Neural progenitor cell (in vitro differentiated cells): ENCODE measurements around the gene ZFP2. TPM values are rescaled to one million over a fixed set of nuclear protein-coding genes. Genes with fewer than 3 reads are reported as not detected.

Experiments
- DNase-seq: peaks from one replicate; pipeline ENCODE4 v3.0.0-alpha.2; 2016; ENCODE audit warnings: low spot score
- H2AFZ ChIP-seq: fragments of 200-600 bp; sonication (generic); replicated peaks from 2 replicates; pipeline ENCODE4 v1.6.1; 2016; ENCODE audit warnings: antibody characterized with exemption
- H3F3A ChIP-seq: fragments of 200-600 bp; sonication (generic); 2 replicates; pipeline ENCODE4 v1.6.1; 2016; ENCODE audit warnings: antibody characterized with exemption, low read depth
- H3K27ac ChIP-seq: fragments of 200-600 bp; sonication (generic); 2 replicates; pipeline ENCODE4 v1.5.1; 2016; ENCODE audit warnings: mild to moderate bottlenecking
- H3K27me3 ChIP-seq: fragments of 200-600 bp; sonication (generic); 2 replicates; pipeline ENCODE4 v1.6.1; 2016; ENCODE audit warnings: mild to moderate bottlenecking, moderate library complexity
- H3K36me3 ChIP-seq: fragments of 200-600 bp; sonication (generic); 2 replicates; pipeline ENCODE4 v1.5.1; 2016
- H3K4me1 ChIP-seq: fragments of 200-600 bp; sonication (generic); 2 replicates; pipeline ENCODE4 v1.6.1; 2016; ENCODE audit warnings: mixed run types
- H3K4me2 ChIP-seq: fragments of 200-600 bp; sonication (generic); 2 replicates; pipeline ENCODE4 v1.6.1; 2016
- H3K4me3 ChIP-seq: fragments of 200-600 bp; sonication (generic); 2 replicates; pipeline ENCODE4 v1.5.1; 2016
- H3K79me2 ChIP-seq: fragments of 200-600 bp; sonication (generic); 2 replicates; pipeline ENCODE4 v1.6.1; 2016; ENCODE audit warnings: low read depth
- H3K9ac ChIP-seq: fragments of 200-600 bp; sonication (generic); 2 replicates; pipeline ENCODE4 v1.6.1; 2016
- H3K9me3 ChIP-seq: fragments of 200-600 bp; sonication (generic); 2 replicates; pipeline ENCODE4 v1.5.1; 2016; ENCODE audit warnings: low read depth
- H4K20me1 ChIP-seq: fragments of 200-600 bp; sonication (generic); 2 replicates; pipeline ENCODE4 v1.6.1; 2016; ENCODE audit warnings: low read depth
- H3K27ac Mint-ChIP-seq: 3 replicates; pipeline ENCODE4 v1.8.0; 2021; ENCODE audit warnings: mixed read lengths
- H3K27me3 Mint-ChIP-seq: 2 replicates; pipeline ENCODE4 v1.8.0; 2022; ENCODE audit warnings: low read depth, mild to moderate bottlenecking, inconsistent platforms, moderate library complexity, mixed read lengths; ENCODE audit not compliant: insufficient read depth
- H3K36me3 Mint-ChIP-seq: 3 replicates; pipeline ENCODE4 v1.8.0; 2021; ENCODE audit warnings: mixed read lengths
- H3K4me1 Mint-ChIP-seq: 3 replicates; pipeline ENCODE4 v1.8.0; 2021; ENCODE audit warnings: mixed read lengths
- H3K4me3 Mint-ChIP-seq: 3 replicates; pipeline ENCODE4 v1.8.0; 2021; ENCODE audit warnings: mild to moderate bottlenecking, moderate library complexity, mixed read lengths
- H3K9me3 Mint-ChIP-seq: 3 replicates; pipeline ENCODE4 v1.8.0; 2020; ENCODE audit warnings: mixed read lengths
- CTCF ChIP-seq: fragments of 200-600 bp; sonication (generic); IDR thresholded peaks from 2 replicates; pipeline ENCODE4 v1.5.1; 2017; ENCODE audit warnings: antibody characterized with exemption, mild to moderate bottlenecking
- EZH2 ChIP-seq: fragments of 200-600 bp; sonication (generic); IDR thresholded peaks from 2 replicates; pipeline ENCODE4 v1.6.1; 2017; ENCODE audit warnings: antibody characterized with exemption, mild to moderate bottlenecking, moderate library complexity
- EZH2phosphoT487 ChIP-seq: fragments of 200-600 bp; sonication (generic); IDR thresholded peaks from 2 replicates; pipeline ENCODE4 v1.6.1; 2017; ENCODE audit warnings: antibody characterized with exemption
- total RNA-seq: library from RNA; depleted of rRNA; stranded (reverse); fragments of >200 nt; gene quantifications from 2 replicates; pipeline ENCODE4 v1.2.3, GENCODE V29; 2015; ENCODE audit warnings: low replicate concordance

The ZFP2 gene
- total RNA-seq, 1 donor from 2014 or later: 14.5 TPM

GRCh38 chr5:178866946-178867345 is 28.8 kb upstream of the ZFP2 start:
- no peak overlapping the region for H2AFZ ChIP-seq
- H3K9me3 Mint-ChIP-seq: peaks cover 46% of the 10 kb centered on the region
- no peak overlapping the region for H3K27ac Mint-ChIP-seq
- H3F3A ChIP-seq: no peaks in the 10 kb centered on the region
- no peak for DNase-seq
- peaks cover 75% of the 10 kb centered on the region for H3K36me3 Mint-ChIP-seq
- H3K4me1 ChIP-seq: no peaks in the 10 kb centered on the region
- TF ChIP-seq EZH2phosphoT487: no peak
- TF ChIP-seq CTCF: no peak
- TF ChIP-seq EZH2: no peak
- H3K4me1 Mint-ChIP-seq: peaks cover 3% of the 10 kb centered on the region
- H3K36me3 ChIP-seq: peaks cover 4% of the 10 kb centered on the region
- H3K79me2 ChIP-seq: peaks cover 7% of the 10 kb centered on the region
- no peak overlapping the region for H3K4me3 Mint-ChIP-seq
- H3K27me3 Mint-ChIP-seq: peaks cover 11% of the 10 kb centered on the region
- no peak overlapping the region for H3K4me2 ChIP-seq
- H3K4me3 ChIP-seq: no peak overlapping the region
- H3K9ac ChIP-seq: no peak overlapping the region
- no peaks in the 10 kb centered on the region for H3K27me3 ChIP-seq
- no peaks in the 10 kb centered on the region for H4K20me1 ChIP-seq
- no peak overlapping the region for H3K27ac ChIP-seq
- H3K9me3 ChIP-seq: no peaks in the 10 kb centered on the region

- Mint-ChIP-seq H3K4me3 (no peak overlapping the region), H3K36me3 (peaks cover 85% of the 10 kb centered on the region), H3K4me1 (no peaks in the 10 kb centered on the region), H3K9me3 (peaks cover 58% of the 10 kb centered on the region), H3K27ac (no peak overlapping the region), H3K27me3 (peaks cover 11% of the 10 kb centered on the region)
- Histone ChIP-seq H2AFZ (no peak overlapping the region), H3F3A (no peaks in the 10 kb centered on the region), H3K9me3 (peaks cover 6% of the 10 kb centered on the region), H3K36me3 (peaks cover 21% of the 10 kb centered on the region), H3K4me1 (no peaks in the 10 kb centered on the region), H3K27me3 (no peaks in the 10 kb centered on the region), H3K9ac (no peak overlapping the region), H3K79me2 (peaks cover 12% of the 10 kb centered on the region), H4K20me1 (no peaks in the 10 kb centered on the region), H3K4me2 (no peak overlapping the region), H3K27ac (no peak overlapping the region), H3K4me3 (no peak overlapping the region)
- TF ChIP-seq EZH2phosphoT487 (no peak), EZH2 (no peak), CTCF (no peak)
- DNase-seq: no peak
Observed at GRCh38 chr5:178869577-178869976, 26.1 kb upstream of the ZFP2 start.

GRCh38 chr5:178870411-178870810 is 25.3 kb upstream of the ZFP2 start:
- no peaks in the 10 kb centered on the region for H3K4me1 ChIP-seq
- peaks cover 12% of the 10 kb centered on the region for H3K79me2 ChIP-seq
- H3K27me3 ChIP-seq: no peaks in the 10 kb centered on the region
- no peak overlapping the region for H3K27ac ChIP-seq
- no peak for DNase-seq
- Mint-ChIP-seq H3K36me3 (peaks cover 86% of the 10 kb centered on the region), H3K27me3 (peaks cover 11% of the 10 kb centered on the region), H3K4me1 (no peaks in the 10 kb centered on the region), H3K4me3 (no peak overlapping the region), H3K27ac (no peak overlapping the region), H3K9me3 (peaks cover 64% of the 10 kb centered on the region)
- no peaks in the 10 kb centered on the region for H4K20me1 ChIP-seq
- no peak overlapping the region for H3K4me3 ChIP-seq
- no peak overlapping the region for H2AFZ ChIP-seq
- no peak overlapping the region for H3K9ac ChIP-seq
- no peak overlapping the region for H3K4me2 ChIP-seq
- H3F3A ChIP-seq: no peaks in the 10 kb centered on the region
- H3K36me3 ChIP-seq: peaks cover 21% of the 10 kb centered on the region
- peaks cover 6% of the 10 kb centered on the region for H3K9me3 ChIP-seq
- TF ChIP-seq EZH2 (no peak), CTCF (no peak), EZH2phosphoT487 (no peak)
